HCT116 (cell line): ENCODE data around the gene PRXL2A. TPM values are rescaled to one million over a fixed set of nuclear protein-coding genes. Genes with fewer than 3 reads are reported as not detected.
"Not testable (repeated sequence)": the region's sequence is repeated elsewhere in the genome, so short reads cannot be mapped to it uniquely, and the experiment has no call there.

ENCODE experiments used
- ATAC-seq: fragments of 200-7000 bp; cut with Tn5 transposase; 2 replicates; pipeline ENCODE4 v1.9.1; 2020; ENCODE audit warnings: mild to moderate bottlenecking, moderate library complexity
- BruUV-seq: library from RNA; stranded (reverse); fragments of 400-500 nt; replicated peaks from 2 replicates; lab custom pipeline; 2021; lab: Mats Ljungman, UMichigan
- CTCF ChIA-PET: fragments of 300-600 bp; sonication (Branson Sonifier 250); formaldehyde crosslinking; loops from one replicate; lab custom pipeline; 2021; ENCODE audit warnings: antibody characterized with exemption; lab: Charles Lee
- POLR2A ChIA-PET: fragments of 300-600, 350-600 bp; sonication (Branson Sonifier 250); formaldehyde crosslinking; loops from one replicate; lab custom pipeline; 2021; ENCODE audit warnings: antibody characterized with exemption; lab: Charles Lee
- RAD21 ChIA-PET, 2 experiments: fragments of 300-600 bp; sonication (Branson Sonifier 250); formaldehyde crosslinking; loops; one replicate each; lab custom pipeline; 2023; ENCODE audit warnings: low total read pairs in 2 of 2; ENCODE audit not compliant: uncharacterized antibody in 2 of 2, unreplicated experiment in 2 of 2, low non-redundant PET in 1 of 2; lab: Charles Lee
- DNase-seq: peaks from one replicate; pipeline ENCODE4 v3.0.0-alpha.2; 2010; ENCODE audit warnings: low read depth, low spot score
- H2AFZ ChIP-seq: fragments of 200-600 bp; shearing (Covaris generic), sonication (generic); 2 replicates; pipeline ENCODE4 v1.6.1; 2017; ENCODE audit warnings: low read depth, mixed run types, mixed read lengths, antibody characterized with exemption, low read length; ENCODE audit not compliant: poor library complexity, severe bottlenecking
- H3K27ac ChIP-seq: 2 replicates; pipeline ENCODE4 v1.5.1; 2012; ENCODE audit warnings: low read depth, low read length
- H3K27me3 ChIP-seq: fragments of 200-600 bp; sonication (generic); 2 replicates; pipeline ENCODE4 v1.6.1; 2016; ENCODE audit warnings: mixed run types, low read length, mixed read lengths; ENCODE audit not compliant: insufficient read depth
- H3K36me3 ChIP-seq, 2 experiments: fragments of 200-500 bp in 1 of 2; fragments of 200-600 bp in 1 of 2; sonication (Bioruptor generic) in 1 of 2; sonication (generic) in 1 of 2; 2 replicates each; pipeline versions ENCODE4 v1.5.1 to v1.6.1; 2014 to 2016; ENCODE audit warnings: low read length in 2 of 2, inconsistent platforms in 1 of 2, mixed read lengths in 1 of 2, mixed run types in 1 of 2; ENCODE audit not compliant: insufficient read depth in 2 of 2, control insufficient read depth in 1 of 2
- H3K4me1 ChIP-seq, 2 experiments: fragments of 200-600 bp in 1 of 2; sonication (generic) in 1 of 2; 2 replicates each; pipeline versions ENCODE4 v1.5.1 to v1.6.1; 2012 to 2017; ENCODE audit warnings: low read length in 2 of 2, inconsistent platforms in 1 of 2, mild to moderate bottlenecking in 1 of 2, mixed read lengths in 1 of 2, mixed run types in 1 of 2, moderate library complexity in 1 of 2; ENCODE audit not compliant: insufficient read depth in 2 of 2, control insufficient read depth in 1 of 2
- H3K4me2 ChIP-seq: fragments of 200-600 bp; sonication (generic); 2 replicates; pipeline ENCODE4 v1.6.1; 2017; ENCODE audit warnings: mixed run types, low read length, mixed read lengths
- H3K4me3 ChIP-seq, 2 experiments: fragments of 200-600 bp in 1 of 2; sonication (generic) in 1 of 2; replicated peaks in 1 of 2; 2 replicates each; pipeline ENCODE4 v1.5.1; 2011 to 2016; ENCODE audit warnings: low read length in 2 of 2, control low read depth in 1 of 2, low read depth in 1 of 2, mild to moderate bottlenecking in 1 of 2, mixed read lengths in 1 of 2, mixed run types in 1 of 2
- H3K79me2 ChIP-seq: fragments of 200-600 bp; sonication (generic); 2 replicates; pipeline ENCODE4 v1.6.1; 2017; ENCODE audit warnings: mild to moderate bottlenecking, mixed run types, low read length, moderate library complexity, mixed read lengths; ENCODE audit not compliant: insufficient read depth
- H3K9ac ChIP-seq: fragments of 200-600 bp; sonication (generic); 2 replicates; pipeline ENCODE4 v1.6.1; 2016; ENCODE audit warnings: low read length, mixed read lengths
- H3K9me2 ChIP-seq: fragments of 200-600 bp; sonication (generic), shearing (Covaris generic); 2 replicates; pipeline ENCODE4 v1.6.1; 2017; ENCODE audit warnings: mixed run types, mild to moderate bottlenecking, moderate library complexity; ENCODE audit not compliant: insufficient read depth
- H3K9me3 ChIP-seq, 2 experiments: fragments of 200-500 bp in 1 of 2; fragments of 200-600 bp in 1 of 2; sonication (Bioruptor generic) in 1 of 2; sonication (generic) in 1 of 2; 2 replicates each; pipeline ENCODE4 v1.6.1; 2014 to 2017; ENCODE audit warnings: low read length in 2 of 2, mixed read lengths in 2 of 2, inconsistent platforms in 1 of 2, low read depth in 1 of 2, mild to moderate bottlenecking in 1 of 2, mixed run types in 1 of 2, moderate library complexity in 1 of 2; ENCODE audit not compliant: control insufficient read depth in 1 of 2, insufficient read depth in 1 of 2
- H4K20me1 ChIP-seq: fragments of 200-600 bp; sonication (generic), shearing (Covaris generic); 2 replicates; pipeline ENCODE4 v1.6.1; 2017; ENCODE audit warnings: mixed run types, mild to moderate bottlenecking, moderate library complexity; ENCODE audit not compliant: insufficient read depth
- ATF3 ChIP-seq: IDR thresholded peaks from 2 replicates; pipeline ENCODE4 v1.6.1; 2012
- CEBPB ChIP-seq: IDR thresholded peaks from 2 replicates; pipeline ENCODE4 v1.6.1; 2012; ENCODE audit warnings: low read depth
- JUND ChIP-seq: IDR thresholded peaks from 2 replicates; pipeline ENCODE4 v1.6.1; 2012
- SRF ChIP-seq: IDR thresholded peaks from 2 replicates; pipeline ENCODE4 v1.6.1; 2012; ENCODE audit warnings: low read depth
- YY1 ChIP-seq: IDR thresholded peaks from 2 replicates; pipeline ENCODE4 v1.6.1; 2011; ENCODE audit warnings: low read length, low read depth, moderate library complexity, mild to moderate bottlenecking; ENCODE audit not compliant: insufficient replicate concordance; ENCODE audit errors: extremely low read depth
- ZBTB33 ChIP-seq: IDR thresholded peaks from 2 replicates; pipeline ENCODE4 v1.6.1; 2011; ENCODE audit warnings: mild to moderate bottlenecking, low read length, moderate library complexity; ENCODE audit not compliant: insufficient replicate concordance; ENCODE audit errors: extremely low read depth
- ZFX ChIP-seq: fragments of 450-650 bp; IDR thresholded peaks from 2 replicates; pipeline ENCODE4 v1.6.1; 2017
- intact Hi-C: fragments of 100-400 bp; cut with micrococcal nuclease; formaldehyde crosslinking; loops from 2 replicates; pipeline ENCODE4 v1.10.0; 2022
- total RNA-seq: library from RNA; stranded (reverse); gene quantifications from one replicate; pipeline ENCODE4 v1.2.1, GENCODE V29; 2021; ENCODE audit not compliant: unreplicated experiment

Gene PRXL2A
- total RNA-seq, 1 experiment from 2014 or later, result 4.9 TPM

GRCh38 chr10:80416479-80417098 lies 8.2 kb downstream of the PRXL2A start:
- no peaks in the 10 kb centered on the region for H3K4me1 ChIP-seq
- ChIA-PET RAD21 (no interaction called here), CTCF (no interaction called here), POLR2A (no interaction called here)
- H3K4me3 ChIP-seq, result no peak overlapping the region
- no peak overlapping the region for H3K27ac ChIP-seq
- H3K4me2 ChIP-seq, result no peak overlapping the region
- no peak overlapping the region for H2AFZ ChIP-seq
- H3K9me2 ChIP-seq, result no peaks in the 10 kb centered on the region
- H3K27me3 ChIP-seq, result no peaks in the 10 kb centered on the region
- ATAC-seq, result no peak
- no peaks in the 10 kb centered on the region for H3K36me3 ChIP-seq
- DNase-seq, result no peak
- no peak overlapping the region for H3K9ac ChIP-seq
- no peaks in the 10 kb centered on the region for H4K20me1 ChIP-seq
- BruUV-seq, result no TSS peak
- intact Hi-C loops, result no loop called here
- no peak for TF ChIP-seq ATF3
- no peak for TF ChIP-seq SRF
- no peak for TF ChIP-seq YY1
- no peak for TF ChIP-seq ZFX
- no peak for TF ChIP-seq JUND
- TF ChIP-seq CEBPB, result no peak
- TF ChIP-seq ZBTB33, result no peak
- H3K9me3 ChIP-seq, result no peaks in the 10 kb centered on the region
- no peaks in the 10 kb centered on the region for H3K79me2 ChIP-seq

GRCh38 chr10:80417256-80417655 lies 8.9 kb downstream of the PRXL2A start:
- H3K36me3 ChIP-seq, result not testable (repeated sequence)

More at GRCh38 chr10:80417256-80417655, 8.9 kb downstream of the PRXL2A start:
- POLR2A ChIA-PET, H3K27ac ChIP-seq, intact Hi-C loops, CTCF ChIA-PET, H3K9me3 ChIP-seq, H3K4me2 ChIP-seq, H3K4me1 ChIP-seq, H3K9me2 ChIP-seq, H3K79me2 ChIP-seq, H3K9ac ChIP-seq, RAD21 ChIA-PET, ATAC-seq, DNase-seq, H3K4me3 ChIP-seq, BruUV-seq, H4K20me1 ChIP-seq, H2AFZ ChIP-seq, H3K27me3 ChIP-seq: not testable (repeated sequence)
